ENCODE data around the gene CUL9. TPM values are rescaled to one million over a fixed set of nuclear protein-coding genes. Genes with fewer than 3 reads are reported as not detected.

CUL9 gene
- total RNA-seq, 1 donor from 2014 or later: 37.5 TPM

DNA sequence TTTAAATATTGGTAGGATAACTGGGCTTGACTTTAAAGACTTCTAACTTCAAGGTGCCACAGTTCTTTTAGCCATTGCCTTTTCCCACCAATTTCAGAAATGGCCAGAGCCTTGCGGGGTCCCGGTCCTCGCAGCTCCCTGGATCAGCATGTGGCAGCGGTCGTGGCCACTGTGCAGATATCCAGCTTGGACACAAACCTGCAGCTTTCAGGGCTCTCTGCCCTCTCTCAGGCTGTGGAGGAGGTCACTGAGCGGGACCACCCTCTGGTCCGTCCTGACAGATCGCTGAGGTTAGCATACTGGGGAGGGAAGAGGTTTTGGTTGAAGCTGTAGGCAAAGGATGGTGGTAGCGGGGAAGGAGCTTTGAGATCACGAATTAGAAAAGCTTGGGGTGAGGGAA, 6.4 kb downstream of the CUL9 start:
- no peak overlapping the region for H3K27ac Mint-ChIP-seq (ENCODE audit: unreplicated experiment)
- H3K4me3 Mint-ChIP-seq: no peak overlapping the region
- peaks cover 6% of the 10 kb centered on the region for H3K4me1 Mint-ChIP-seq

DNA sequence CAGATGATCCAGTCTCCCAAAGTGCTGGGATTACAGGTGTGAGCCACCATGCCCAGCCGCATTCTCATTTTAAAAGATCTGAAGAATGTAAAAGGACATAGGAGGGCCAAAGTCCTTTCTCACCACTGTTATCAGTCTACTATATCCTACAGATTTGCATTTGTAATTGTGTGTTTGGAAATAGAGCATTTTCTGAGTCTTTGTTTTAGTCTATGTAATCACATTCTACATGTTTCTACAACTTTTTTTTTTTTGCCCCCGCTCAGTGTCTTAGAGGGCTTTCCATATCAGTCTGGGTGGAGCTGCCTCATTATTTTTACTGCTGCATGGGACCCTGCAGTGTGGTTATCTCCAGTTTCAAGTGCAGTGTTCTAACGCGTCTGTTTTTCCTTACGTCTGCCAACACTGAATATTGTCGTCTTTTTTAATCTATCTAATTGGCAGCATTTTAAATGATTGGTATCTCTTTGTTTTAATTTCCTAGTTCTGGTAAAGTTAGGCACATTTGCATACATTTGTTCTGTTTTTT, 7.8 kb downstream of the CUL9 start:
- no peak for DNase-seq (ENCODE audit: low read depth, low spot score)
- Mint-ChIP-seq H3K27me3 (ENCODE audit: low read depth) (no peaks in the 10 kb centered on the region), H3K36me3 (ENCODE audit: low read depth) (peaks cover 9% of the 10 kb centered on the region), H3K4me3 (no peak overlapping the region), H3K4me1 (peaks cover 5% of the 10 kb centered on the region), H3K27ac (ENCODE audit: unreplicated experiment) (no peak overlapping the region), H3K9me3 (no peaks in the 10 kb centered on the region)
- TF ChIP-seq, protein P1, sequence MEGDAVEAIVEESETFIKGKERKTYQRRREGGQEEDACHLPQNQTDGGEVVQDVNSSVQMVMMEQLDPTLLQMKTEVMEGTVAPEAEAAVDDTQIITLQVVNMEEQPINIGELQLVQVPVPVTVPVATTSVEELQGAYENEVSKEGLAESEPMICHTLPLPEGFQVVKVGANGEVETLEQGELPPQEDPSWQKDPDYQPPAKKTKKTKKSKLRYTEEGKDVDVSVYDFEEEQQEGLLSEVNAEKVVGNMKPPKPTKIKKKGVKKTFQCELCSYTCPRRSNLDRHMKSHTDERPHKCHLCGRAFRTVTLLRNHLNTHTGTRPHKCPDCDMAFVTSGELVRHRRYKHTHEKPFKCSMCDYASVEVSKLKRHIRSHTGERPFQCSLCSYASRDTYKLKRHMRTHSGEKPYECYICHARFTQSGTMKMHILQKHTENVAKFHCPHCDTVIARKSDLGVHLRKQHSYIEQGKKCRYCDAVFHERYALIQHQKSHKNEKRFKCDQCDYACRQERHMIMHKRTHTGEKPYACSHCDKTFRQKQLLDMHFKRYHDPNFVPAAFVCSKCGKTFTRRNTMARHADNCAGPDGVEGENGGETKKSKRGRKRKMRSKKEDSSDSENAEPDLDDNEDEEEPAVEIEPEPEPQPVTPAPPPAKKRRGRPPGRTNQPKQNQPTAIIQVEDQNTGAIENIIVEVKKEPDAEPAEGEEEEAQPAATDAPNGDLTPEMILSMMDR (conservative IDR thresholded peaks at IDR 0.05): no peak

More for the DNA sequence above, 6.4 kb downstream of the CUL9 start:
- Mint-ChIP-seq H3K9me3 (no peaks in the 10 kb centered on the region), H3K27me3 (ENCODE audit: low read depth) (no peaks in the 10 kb centered on the region), H3K36me3 (ENCODE audit: low read depth) (peaks cover 9% of the 10 kb centered on the region)
- TF ChIP-seq, protein P1 (conservative IDR thresholded peaks at IDR 0.05): no peak
- no peak for DNase-seq (ENCODE audit: low read depth, low spot score)

DNA sequence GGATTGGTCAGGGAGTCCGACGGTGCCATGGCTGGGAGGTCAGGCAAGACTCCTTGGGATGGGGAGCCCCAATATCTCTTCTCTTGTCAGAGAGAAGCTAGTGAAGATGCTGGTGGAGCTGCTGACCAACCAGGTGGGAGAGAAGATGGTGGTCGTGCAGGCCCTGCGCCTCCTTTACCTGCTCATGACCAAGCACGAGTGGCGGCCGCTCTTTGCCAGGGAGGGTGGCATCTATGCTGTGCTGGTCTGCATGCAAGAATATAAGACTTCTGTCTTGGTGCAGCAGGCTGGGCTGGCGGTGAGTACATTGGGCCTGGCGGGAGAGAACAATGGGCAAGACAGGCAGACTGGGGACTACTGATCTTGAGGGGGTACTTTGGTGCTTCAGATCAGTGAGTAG, 10.9 kb downstream of the CUL9 start:
- Mint-ChIP-seq H3K36me3 (ENCODE audit: low read depth) (peaks cover 2% of the 10 kb centered on the region), H3K4me1 (no peaks in the 10 kb centered on the region), H3K9me3 (no peaks in the 10 kb centered on the region), H3K27me3 (ENCODE audit: low read depth) (no peaks in the 10 kb centered on the region), H3K27ac (ENCODE audit: unreplicated experiment) (no peak overlapping the region), H3K4me3 (no peak overlapping the region)
- TF ChIP-seq, protein P1 (conservative IDR thresholded peaks at IDR 0.05): no peak
- DNase-seq (ENCODE audit: low read depth, low spot score): no peak

DNA sequence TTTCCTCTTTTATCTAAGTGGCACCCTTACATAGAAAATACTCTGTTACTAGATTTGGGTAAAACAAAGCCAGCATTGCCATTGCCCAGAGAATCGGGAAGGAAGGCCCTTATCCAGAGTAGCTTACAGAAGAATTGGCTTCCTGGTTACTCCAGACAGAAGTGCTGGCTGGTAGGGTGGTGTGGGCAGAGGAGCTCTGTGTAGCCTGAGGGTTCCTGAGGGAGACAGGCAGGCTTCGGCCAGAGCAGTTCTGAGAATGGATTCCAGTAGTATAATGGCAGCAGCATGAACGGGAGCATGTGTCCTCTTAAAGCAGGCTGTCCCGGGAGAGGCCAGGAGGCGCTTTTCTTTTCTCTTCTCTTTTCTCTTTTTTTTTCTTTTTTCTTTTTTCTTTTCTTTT, 11.9 kb downstream of the CUL9 start:
- TF ChIP-seq, protein P1 (conservative IDR thresholded peaks at IDR 0.05): no peak
- Mint-ChIP-seq H3K27ac (ENCODE audit: unreplicated experiment) (no peak overlapping the region), H3K9me3 (no peaks in the 10 kb centered on the region), H3K4me3 (no peak overlapping the region), H3K4me1 (no peaks in the 10 kb centered on the region), H3K36me3 (ENCODE audit: low read depth) (peaks cover 2% of the 10 kb centered on the region), H3K27me3 (ENCODE audit: low read depth) (no peaks in the 10 kb centered on the region)
- DNase-seq (ENCODE audit: low read depth, low spot score): no peak

DNA sequence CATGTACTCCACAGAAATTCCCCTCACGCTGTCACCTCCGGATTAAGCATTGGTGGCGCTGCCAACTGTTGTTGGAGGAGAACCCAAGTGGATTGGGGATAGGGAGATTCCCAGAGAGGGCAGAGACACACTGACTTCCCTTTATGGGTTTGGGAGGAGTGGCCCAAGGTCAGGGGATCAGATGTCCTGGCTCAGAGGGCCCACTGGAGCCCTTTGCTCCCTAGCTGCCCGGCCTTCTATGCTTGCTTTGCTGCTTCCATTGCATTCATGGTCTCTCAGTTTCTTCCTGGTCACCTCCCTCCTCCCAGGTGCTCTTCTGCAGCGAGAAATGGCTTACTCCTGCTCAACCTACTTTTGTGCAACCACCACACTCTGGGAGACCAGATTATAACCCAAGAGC, 14.3 kb downstream of the CUL9 start:
- no peaks in the 10 kb centered on the region for H3K27me3 Mint-ChIP-seq (ENCODE audit: low read depth)
- DNase-seq (ENCODE audit: low read depth, low spot score): no peak
- H3K4me1 Mint-ChIP-seq: no peaks in the 10 kb centered on the region
- TF ChIP-seq, protein P1 (conservative IDR thresholded peaks at IDR 0.05): no peak
- H3K36me3 Mint-ChIP-seq (ENCODE audit: low read depth): peaks cover 2% of the 10 kb centered on the region
- H3K9me3 Mint-ChIP-seq: no peaks in the 10 kb centered on the region
- H3K27ac Mint-ChIP-seq (ENCODE audit: unreplicated experiment): no peak overlapping the region
- no peak overlapping the region for H3K4me3 Mint-ChIP-seq

Data from neural crest cell (in vitro differentiated cells).